Hepatocyte (in vitro differentiated cells): Measurements from ENCODE around the gene CACTIN.

Experiments used
- EZH2 ChIP-seq: fragments of 200-600 bp; sonication (generic); IDR thresholded peaks from 2 replicates; pipeline ENCODE4 v1.6.1; 2016; ENCODE audit warnings: antibody characterized with exemption, mild to moderate bottlenecking, borderline replicate concordance
- EZH2phosphoT487 ChIP-seq: fragments of 200-600 bp; sonication (generic); IDR thresholded peaks from one replicate; pipeline ENCODE4 v1.6.1; 2018; ENCODE audit warnings: antibody characterized with exemption, mild to moderate bottlenecking, low read depth, moderate library complexity; ENCODE audit not compliant: unreplicated experiment, severe bottlenecking
- TF ChIP-seq, protein P1 (sequence below): fragments of 200-600 bp; sonication (generic); IDR thresholded peaks from 2 replicates; pipeline ENCODE4 v1.5.1; 2016; ENCODE audit warnings: antibody characterized with exemption, mild to moderate bottlenecking; ENCODE audit not compliant: poor library complexity

DNA sequence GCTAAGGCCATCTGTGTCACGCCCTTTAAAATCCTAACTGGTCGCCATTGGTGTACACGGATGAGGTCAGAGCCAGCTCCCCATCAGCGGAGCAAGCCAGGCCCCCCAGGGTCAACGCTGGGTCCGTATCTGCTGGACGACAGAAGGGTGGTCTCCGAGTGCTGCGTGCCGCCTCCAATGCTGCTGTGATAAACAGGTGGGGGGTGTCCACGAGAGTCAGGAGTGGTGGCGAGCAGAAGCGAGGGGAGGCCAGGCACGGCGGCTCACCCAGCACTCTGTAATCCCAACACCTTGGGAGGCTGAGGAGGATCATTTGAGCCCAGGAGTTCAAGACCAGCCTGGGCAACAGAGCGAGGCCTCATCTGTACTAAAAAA, 30.8 kb upstream of the CACTIN start:
- TF ChIP-seq, protein P1, sequence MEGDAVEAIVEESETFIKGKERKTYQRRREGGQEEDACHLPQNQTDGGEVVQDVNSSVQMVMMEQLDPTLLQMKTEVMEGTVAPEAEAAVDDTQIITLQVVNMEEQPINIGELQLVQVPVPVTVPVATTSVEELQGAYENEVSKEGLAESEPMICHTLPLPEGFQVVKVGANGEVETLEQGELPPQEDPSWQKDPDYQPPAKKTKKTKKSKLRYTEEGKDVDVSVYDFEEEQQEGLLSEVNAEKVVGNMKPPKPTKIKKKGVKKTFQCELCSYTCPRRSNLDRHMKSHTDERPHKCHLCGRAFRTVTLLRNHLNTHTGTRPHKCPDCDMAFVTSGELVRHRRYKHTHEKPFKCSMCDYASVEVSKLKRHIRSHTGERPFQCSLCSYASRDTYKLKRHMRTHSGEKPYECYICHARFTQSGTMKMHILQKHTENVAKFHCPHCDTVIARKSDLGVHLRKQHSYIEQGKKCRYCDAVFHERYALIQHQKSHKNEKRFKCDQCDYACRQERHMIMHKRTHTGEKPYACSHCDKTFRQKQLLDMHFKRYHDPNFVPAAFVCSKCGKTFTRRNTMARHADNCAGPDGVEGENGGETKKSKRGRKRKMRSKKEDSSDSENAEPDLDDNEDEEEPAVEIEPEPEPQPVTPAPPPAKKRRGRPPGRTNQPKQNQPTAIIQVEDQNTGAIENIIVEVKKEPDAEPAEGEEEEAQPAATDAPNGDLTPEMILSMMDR, result no peak
- no peak for TF ChIP-seq EZH2phosphoT487
- TF ChIP-seq EZH2, result no peak
